Measurements from ENCODE around the gene YARS1.

The YARS1 gene

GRCh38 chr1:32767156-32767555, 50.0 kb downstream of the YARS1 start:
- Mint-ChIP-seq H3K36me3 (ENCODE audit: low read depth) (no peaks in the 10 kb centered on the region), H3K27me3 (no peaks in the 10 kb centered on the region), H3K4me1 (ENCODE audit: low read depth) (peaks cover under 1% of the 10 kb centered on the region), H3K27ac (no peak overlapping the region), H3K4me3 (no peak overlapping the region), H3K9me3 (no peaks in the 10 kb centered on the region)
- no peak for DNase-seq

DNA sequence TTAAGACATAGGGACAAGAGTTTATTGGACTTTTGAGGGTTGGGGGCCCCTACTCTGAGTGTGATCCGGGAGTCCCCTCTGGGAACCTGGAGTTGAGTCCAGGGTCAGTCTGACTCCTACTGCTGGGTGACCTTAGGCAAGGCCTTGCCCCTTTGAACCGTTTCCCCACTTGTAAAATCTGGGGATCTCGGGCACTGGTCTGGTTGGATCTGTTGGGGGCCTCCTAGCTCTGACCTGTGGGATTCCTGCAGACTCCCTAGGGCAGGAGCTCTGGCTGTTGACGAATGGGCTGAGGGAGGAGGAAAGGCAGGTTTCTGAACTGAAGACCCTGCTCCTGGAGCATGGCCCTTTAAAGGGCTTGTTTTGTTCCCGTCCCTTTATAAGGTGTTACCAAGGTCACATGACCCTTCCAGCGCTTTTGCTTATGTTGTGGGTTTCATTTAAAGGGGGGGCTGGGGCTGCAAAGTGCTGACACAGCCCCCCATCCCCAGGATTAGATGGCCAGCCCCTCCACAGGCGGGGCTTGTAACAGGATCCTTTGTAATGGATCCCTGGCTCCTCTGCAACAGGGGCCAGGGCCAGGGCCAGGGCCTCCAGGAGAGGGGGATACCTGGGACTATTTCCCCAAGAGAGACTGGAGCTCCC, 50.7 kb downstream of the YARS1 start:
- DNase-seq, result no peak
- no peaks in the 10 kb centered on the region for H3K9me3 Mint-ChIP-seq
- H3K4me1 Mint-ChIP-seq (ENCODE audit: low read depth), result peaks cover 7% of the 10 kb centered on the region
- H3K4me3 Mint-ChIP-seq, result no peak overlapping the region
- H3K27me3 Mint-ChIP-seq, result no peaks in the 10 kb centered on the region
- no peaks in the 10 kb centered on the region for H3K36me3 Mint-ChIP-seq (ENCODE audit: low read depth)
- no peak overlapping the region for H3K27ac Mint-ChIP-seq

GRCh38 chr1:32765570-32766327, 51.4 kb downstream of the YARS1 start:
- Mint-ChIP-seq H3K36me3 (ENCODE audit: low read depth) (no peaks in the 10 kb centered on the region), H3K9me3 (no peaks in the 10 kb centered on the region), H3K4me3 (no peak overlapping the region), H3K27me3 (no peaks in the 10 kb centered on the region), H3K27ac (no peak overlapping the region), H3K4me1 (ENCODE audit: low read depth) (peaks cover 14% of the 10 kb centered on the region)
- DNase-seq, result no peak

- H3K9me3 Mint-ChIP-seq, result no peaks in the 10 kb centered on the region
- H3K4me1 Mint-ChIP-seq (ENCODE audit: low read depth), result peaks cover 18% of the 10 kb centered on the region
- H3K4me3 Mint-ChIP-seq, result no peak overlapping the region
- no peak overlapping the region for H3K27ac Mint-ChIP-seq
- no peaks in the 10 kb centered on the region for H3K36me3 Mint-ChIP-seq (ENCODE audit: low read depth)
- H3K27me3 Mint-ChIP-seq, result no peaks in the 10 kb centered on the region
- no peak for DNase-seq
Observed at GRCh38 chr1:32764826-32765569, 52.2 kb downstream of the YARS1 start.

GRCh38 chr1:32763221-32763620, 53.9 kb downstream of the YARS1 start:
- Mint-ChIP-seq H3K4me1 (ENCODE audit: low read depth) (peaks cover 26% of the 10 kb centered on the region), H3K4me3 (no peak overlapping the region), H3K27ac (no peak overlapping the region), H3K9me3 (no peaks in the 10 kb centered on the region), H3K36me3 (ENCODE audit: low read depth) (no peaks in the 10 kb centered on the region), H3K27me3 (no peaks in the 10 kb centered on the region)
- no peak for DNase-seq

DNA sequence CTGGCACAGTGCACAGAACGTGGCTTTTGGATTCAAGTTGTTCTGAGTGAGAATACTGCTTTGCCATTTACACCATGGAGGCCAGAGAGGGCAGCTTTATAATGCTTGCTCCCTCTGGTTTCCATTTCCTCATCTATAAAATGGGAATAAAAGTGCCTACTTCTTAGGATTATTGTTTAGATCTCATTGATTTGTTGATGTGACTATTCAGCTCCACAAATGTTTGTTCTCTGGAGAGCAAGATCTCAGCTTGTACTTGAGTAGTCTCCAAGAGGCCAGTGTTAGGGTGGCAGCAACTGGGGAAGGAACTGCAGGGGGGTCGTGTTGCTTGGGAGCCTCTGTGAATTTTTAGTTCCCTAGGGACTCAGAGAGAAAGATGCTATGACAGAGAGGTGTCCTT, 55.2 kb downstream of the YARS1 start:
- H3K27me3 Mint-ChIP-seq, result no peaks in the 10 kb centered on the region
- H3K4me3 Mint-ChIP-seq, result no peak overlapping the region
- H3K9me3 Mint-ChIP-seq, result no peaks in the 10 kb centered on the region
- H3K36me3 Mint-ChIP-seq (ENCODE audit: low read depth), result no peaks in the 10 kb centered on the region
- H3K27ac Mint-ChIP-seq, result peak overlapping the region; percentile 63
- no peak for DNase-seq
- peaks cover 26% of the 10 kb centered on the region for H3K4me1 Mint-ChIP-seq (ENCODE audit: low read depth)

DNA sequence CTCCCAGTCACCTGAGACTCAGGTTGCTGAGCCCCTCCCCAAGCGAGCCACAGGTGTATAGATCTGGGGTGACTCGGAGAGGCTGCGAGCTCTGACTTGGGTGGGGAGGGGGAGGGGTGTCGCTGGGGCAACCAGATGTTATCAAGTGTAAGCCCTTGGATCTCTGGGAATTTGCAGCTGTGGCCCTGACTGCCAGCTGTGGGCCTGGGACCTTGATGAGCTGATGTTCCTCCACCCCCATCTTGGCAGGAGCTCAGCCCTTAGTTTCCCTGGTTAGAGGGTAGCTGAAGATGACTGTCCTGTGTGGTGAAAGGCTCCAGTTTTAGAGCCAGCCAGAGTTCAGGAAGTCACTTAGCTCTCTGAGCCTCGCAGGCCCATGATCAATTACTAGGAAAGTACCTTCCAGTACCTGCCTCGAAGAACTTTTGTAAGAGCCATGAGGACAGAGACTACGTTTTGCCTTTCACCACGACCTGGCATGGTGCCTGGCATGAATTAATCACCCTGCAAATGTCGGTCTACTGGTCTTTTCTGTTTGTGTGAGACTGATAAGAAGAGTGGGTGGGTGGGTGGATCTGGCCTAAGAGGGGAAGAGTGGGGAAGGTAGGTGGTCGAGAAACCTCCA, 55.8 kb downstream of the YARS1 start:
- Mint-ChIP-seq H3K9me3 (no peaks in the 10 kb centered on the region), H3K36me3 (ENCODE audit: low read depth) (no peaks in the 10 kb centered on the region), H3K27ac (peak overlapping the region; percentile 63), H3K27me3 (no peaks in the 10 kb centered on the region), H3K4me1 (ENCODE audit: low read depth) (peaks cover 26% of the 10 kb centered on the region), H3K4me3 (no peak overlapping the region)
- peak; percentile 56 for DNase-seq

GRCh38 chr1:32759997-32760623, 57.0 kb downstream of the YARS1 start:
- Mint-ChIP-seq H3K4me3 (no peak overlapping the region), H3K27ac (peak overlapping the region; percentile 32), H3K36me3 (ENCODE audit: low read depth) (no peaks in the 10 kb centered on the region), H3K9me3 (no peaks in the 10 kb centered on the region), H3K4me1 (ENCODE audit: low read depth) (peaks cover 26% of the 10 kb centered on the region), H3K27me3 (no peaks in the 10 kb centered on the region)
- no peak for DNase-seq

- no peak overlapping the region for H3K4me3 Mint-ChIP-seq
- peaks cover under 1% of the 10 kb centered on the region for H3K27me3 Mint-ChIP-seq
- peaks cover 27% of the 10 kb centered on the region for H3K4me1 Mint-ChIP-seq (ENCODE audit: low read depth)
- H3K27ac Mint-ChIP-seq, result peak overlapping the region; percentile 29
- no peak for DNase-seq
- no peaks in the 10 kb centered on the region for H3K9me3 Mint-ChIP-seq
- H3K36me3 Mint-ChIP-seq (ENCODE audit: low read depth), result no peaks in the 10 kb centered on the region
Observed at GRCh38 chr1:32759521-32759981, 57.6 kb downstream of the YARS1 start.

DNA sequence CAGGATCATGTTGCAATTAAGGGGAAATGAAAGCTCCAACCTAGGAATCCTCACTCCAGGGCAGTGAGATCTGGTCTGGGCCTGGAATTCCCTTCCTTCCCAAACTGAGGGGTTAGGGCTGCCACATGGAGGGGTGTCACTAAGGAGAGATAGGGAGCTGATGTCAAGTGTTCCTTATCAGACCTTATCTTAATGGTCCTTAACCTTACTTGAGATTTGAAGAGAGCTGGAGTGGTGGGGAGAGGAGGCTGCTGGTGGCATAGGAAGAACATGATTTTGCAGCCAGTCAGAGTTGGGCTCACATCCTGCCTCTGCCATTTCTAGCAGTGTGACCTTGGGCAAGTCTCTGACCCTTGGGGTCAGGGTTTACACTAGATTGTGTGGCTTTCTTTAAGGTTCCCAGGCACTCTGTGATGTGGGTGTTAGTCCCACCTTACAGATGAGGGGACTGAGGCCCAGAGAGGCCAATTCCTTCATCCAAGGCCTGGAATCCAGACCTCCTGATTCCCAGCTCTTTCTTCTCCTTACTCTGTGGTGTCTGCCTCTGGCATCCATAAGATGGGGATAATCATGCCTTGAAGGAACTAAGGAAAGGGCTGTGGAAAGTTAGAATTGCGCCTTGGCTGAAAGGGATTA, 58.2 kb downstream of the YARS1 start:
- Mint-ChIP-seq H3K9me3 (no peaks in the 10 kb centered on the region), H3K27me3 (peaks cover 4% of the 10 kb centered on the region), H3K4me1 (ENCODE audit: low read depth) (peaks cover 31% of the 10 kb centered on the region), H3K36me3 (ENCODE audit: low read depth) (no peaks in the 10 kb centered on the region), H3K4me3 (no peak overlapping the region), H3K27ac (no peak overlapping the region)
- DNase-seq, result no peak

DNA sequence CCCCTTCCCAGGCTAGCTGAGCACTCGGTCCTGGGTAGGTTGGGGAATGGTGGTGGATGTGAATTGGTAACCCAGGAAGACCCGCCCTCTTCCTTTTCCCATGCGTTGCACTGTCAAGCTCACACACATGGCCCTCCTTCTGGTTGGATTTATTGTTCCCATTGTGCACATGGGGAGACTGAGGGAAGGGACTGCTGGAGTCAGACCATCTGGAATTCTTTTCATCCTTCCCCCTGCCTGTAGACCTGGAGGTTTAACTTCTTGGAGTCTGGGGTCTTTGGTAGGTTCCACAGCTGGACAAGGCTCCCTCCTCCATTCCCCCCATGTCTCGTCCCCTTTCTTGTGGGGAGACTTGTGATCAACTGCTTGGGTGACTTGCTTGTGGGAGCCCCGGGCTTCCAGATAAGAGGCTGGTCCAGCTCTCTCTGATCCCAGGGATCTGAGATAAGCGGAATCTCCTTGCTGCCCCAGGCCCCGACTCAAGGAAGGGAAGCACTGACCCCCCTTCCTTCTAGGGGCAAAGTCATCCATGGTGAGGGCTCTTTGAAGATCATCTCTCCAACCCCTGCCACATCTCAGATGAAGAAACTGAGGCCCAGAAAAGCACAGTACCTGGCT, 58.9 kb downstream of the YARS1 start:
- Mint-ChIP-seq H3K27me3 (peaks cover 4% of the 10 kb centered on the region), H3K4me3 (no peak overlapping the region), H3K36me3 (ENCODE audit: low read depth) (no peaks in the 10 kb centered on the region), H3K9me3 (no peaks in the 10 kb centered on the region), H3K27ac (no peak overlapping the region), H3K4me1 (ENCODE audit: low read depth) (peaks cover 34% of the 10 kb centered on the region)
- DNase-seq, result no peak

DNA sequence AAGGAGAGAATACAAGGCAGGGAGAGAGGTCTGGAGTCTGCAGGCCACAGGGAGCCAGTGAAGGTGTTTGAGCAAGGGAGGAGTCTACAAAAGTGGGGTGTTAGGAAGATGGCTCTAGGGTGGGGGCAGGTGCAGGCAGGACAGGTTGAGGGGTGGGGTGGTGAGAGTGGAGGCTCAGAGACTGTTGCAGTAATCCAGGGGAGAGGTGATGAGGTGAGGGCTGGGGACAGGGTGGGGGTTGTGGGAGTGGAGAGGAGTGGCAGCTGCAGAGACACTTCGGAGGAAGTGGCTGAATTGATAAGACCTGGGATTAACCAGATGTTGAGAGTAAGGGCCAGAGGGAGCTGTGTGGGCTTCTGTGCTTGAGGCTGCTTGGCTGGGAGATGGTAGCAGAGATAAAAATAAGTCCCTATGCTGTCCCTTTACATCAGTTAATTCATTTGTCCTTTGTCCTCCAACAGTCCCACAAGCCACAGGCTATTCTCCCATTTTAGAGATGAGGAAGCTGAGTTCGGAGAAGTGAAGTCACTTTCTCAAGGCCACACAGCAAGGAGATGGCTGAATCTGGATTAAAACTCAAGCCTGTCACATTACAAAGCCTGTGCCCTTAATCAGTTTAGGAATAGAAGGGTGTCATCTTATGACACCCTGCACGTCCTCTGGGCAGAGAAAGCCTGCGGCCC, 59.8 kb downstream of the YARS1 start:
- Mint-ChIP-seq H3K27me3 (peaks cover 4% of the 10 kb centered on the region), H3K4me1 (ENCODE audit: low read depth) (peaks cover 34% of the 10 kb centered on the region), H3K27ac (no peak overlapping the region)

GRCh38 chr1:32755810-32756159, 61.4 kb downstream of the YARS1 start:
- DNase-seq, result no peak
- Mint-ChIP-seq H3K27me3 (peaks cover 8% of the 10 kb centered on the region), H3K36me3 (ENCODE audit: low read depth) (no peaks in the 10 kb centered on the region), H3K4me3 (no peak overlapping the region), H3K4me1 (ENCODE audit: low read depth) (peaks cover 24% of the 10 kb centered on the region), H3K27ac (no peak overlapping the region), H3K9me3 (no peaks in the 10 kb centered on the region)

More for the DNA sequence above, 59.8 kb downstream of the YARS1 start:
- Mint-ChIP-seq H3K4me3 (no peak overlapping the region), H3K9me3 (no peaks in the 10 kb centered on the region), H3K36me3 (ENCODE audit: low read depth) (no peaks in the 10 kb centered on the region)
- DNase-seq, result no peak
